Adipose tissue (tissue), 3 donors: ENCODE results near the gene VKORC1L1. TPM values are rescaled to one million over a fixed set of nuclear protein-coding genes. Genes with fewer than 3 reads are reported as not detected.
"Not testable (repeated sequence)": the region's sequence is repeated elsewhere in the genome, so short reads cannot be mapped to it uniquely, and the experiment has no call there.

Experiments used
- H3K27ac ChIP-seq: one replicate; pipeline ENCODE4 v1.5.1; 2013; ENCODE audit warnings: low read depth, low read length
- WGBS, 3 donors: extraction: QIAGEN DNeasy Blood & Tissue Kit; methylation state at CpG; one replicate each; pipeline ENCODE4 v1.1.7; 2013; 5-methylcytosine and 5-hydroxymethylcytosine counted together
- polyA plus RNA-seq, 3 donors: library from polyadenylated mRNA; stranded (reverse); fragments of 200-250 nt; gene quantifications; one replicate each; pipeline ENCODE4 v1.2.3, GENCODE V29; 2013
- donor health status: healthy with polysubstance abuse.
- donor health status: Bipolar disorder and iron deficiency.
- donor health status: healthy.

Gene VKORC1L1
- polyA plus RNA-seq = 10 to 100 TPM; 10.4 to 66.8 (median 21.6) TPM

DNA sequence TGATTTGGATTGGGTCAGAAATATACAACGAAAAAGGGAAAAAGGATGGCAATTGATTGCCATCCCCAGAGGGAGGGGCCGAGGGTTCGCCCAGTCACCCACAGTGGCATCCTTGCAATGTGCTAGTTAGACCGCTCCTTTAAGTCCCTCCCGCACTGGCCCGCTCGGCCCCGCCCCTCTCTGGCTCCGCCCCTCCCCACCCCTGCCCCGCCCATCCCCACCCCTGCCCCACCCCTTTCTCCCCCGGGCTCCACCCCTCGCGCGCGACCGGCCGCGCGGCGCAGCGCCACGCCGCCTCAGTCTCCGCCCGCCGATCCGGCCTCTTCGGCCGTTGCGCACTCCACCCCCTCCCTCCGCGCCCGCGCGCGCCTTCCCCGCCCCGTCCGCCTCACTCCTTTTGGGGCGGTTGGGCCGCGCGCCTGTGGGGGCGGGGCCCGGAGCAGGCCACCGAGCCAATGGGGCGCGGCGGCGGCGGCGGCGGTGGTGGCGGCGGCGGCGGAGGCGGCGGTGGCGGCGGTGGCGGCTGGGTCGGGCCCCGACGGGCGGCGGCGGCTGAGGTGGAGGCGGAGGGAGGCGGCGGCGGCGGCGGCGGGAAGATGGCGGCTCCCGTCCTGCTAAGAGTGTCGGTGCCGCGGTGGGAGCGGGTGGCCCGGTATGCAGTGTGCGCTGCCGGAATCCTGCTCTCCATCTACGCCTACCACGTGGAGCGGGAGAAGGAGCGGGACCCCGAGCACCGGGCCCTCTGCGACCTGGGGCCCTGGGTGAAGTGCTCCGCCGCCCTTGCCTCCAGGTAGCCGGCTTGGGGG, at the start of gene VKORC1L1:
VKORC1L1 (plus strand) TSS at position 299 of the 806 bp plus-strand sequence; CDS start at position 597, 298 bp downstream.
- no peak within 1 kb of the TSS for H3K27ac ChIP-seq
- 0 to 2% (median 0%) methylated on average over 28 to 94 of the region's 94 CpGs for WGBS, 3 donors

DNA sequence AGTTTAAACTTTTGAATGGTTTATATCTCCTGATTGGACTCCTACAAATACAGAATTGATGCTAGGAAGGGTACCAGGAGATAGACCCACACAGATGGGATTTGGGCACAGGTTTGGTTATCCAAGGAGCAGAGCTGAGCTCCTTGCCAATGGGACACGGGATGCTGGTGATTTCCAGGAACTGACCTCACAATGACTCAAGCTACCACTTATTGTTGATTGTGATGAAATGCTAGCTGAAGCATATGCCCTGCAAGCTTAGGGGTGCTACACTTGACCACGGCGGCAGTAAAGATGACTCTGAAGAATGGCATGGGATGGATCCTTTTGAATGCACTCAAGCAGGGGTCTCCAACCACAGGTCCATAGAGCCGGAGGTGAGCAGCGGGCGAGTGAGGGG, 45.5 kb upstream of the VKORC1L1 start:
- WGBS, 3 donors = 93 to 98% (median 96%) methylated on average over 6 of the region's 6 CpGs
- no peak overlapping the region for H3K27ac ChIP-seq

DNA sequence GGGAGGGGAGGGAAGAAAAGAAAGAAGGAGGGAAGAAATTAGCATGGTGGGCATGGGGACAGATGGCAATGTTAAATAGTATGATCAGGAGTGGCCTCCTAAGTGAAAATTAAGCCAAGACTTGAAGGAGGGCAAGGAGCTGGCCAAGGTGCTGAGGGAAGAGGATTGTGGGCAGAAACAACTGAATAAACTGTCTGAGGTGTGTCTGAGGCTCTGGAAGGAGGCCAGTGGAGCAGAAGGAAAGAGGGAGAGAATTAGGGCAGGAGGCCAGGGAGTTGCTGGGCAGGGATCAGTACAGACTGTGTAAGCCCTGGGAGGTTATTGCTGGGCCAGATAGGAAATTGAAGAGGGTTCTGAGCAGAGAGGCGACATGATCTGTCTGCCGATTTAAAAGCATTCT, 40.6 kb upstream of the VKORC1L1 start:
- no peak overlapping the region for H3K27ac ChIP-seq
- 85 to 95% (median 85%) methylated on average over 2 of the region's 2 CpGs for WGBS, 3 donors

- WGBS, 3 donors = 88 to 99% (median 95%) methylated on average over 3 of the region's 3 CpGs
- H3K27ac ChIP-seq = not testable (repeated sequence)
Observed at GRCh38 chr7:65836684-65837083, 36.2 kb upstream of the VKORC1L1 start.

GRCh38 chr7:65837541-65837956, 35.3 kb upstream of the VKORC1L1 start:
- H3K27ac ChIP-seq = not testable (repeated sequence)
- WGBS, 3 donors = 78 to 96% (median 86%) methylated on average over 5 of the region's 5 CpGs

GRCh38 chr7:65839846-65840245, 33.0 kb upstream of the VKORC1L1 start:
- WGBS, 3 donors = 84 to 94% (median 92%) methylated on average over 6 of the region's 6 CpGs

DNA sequence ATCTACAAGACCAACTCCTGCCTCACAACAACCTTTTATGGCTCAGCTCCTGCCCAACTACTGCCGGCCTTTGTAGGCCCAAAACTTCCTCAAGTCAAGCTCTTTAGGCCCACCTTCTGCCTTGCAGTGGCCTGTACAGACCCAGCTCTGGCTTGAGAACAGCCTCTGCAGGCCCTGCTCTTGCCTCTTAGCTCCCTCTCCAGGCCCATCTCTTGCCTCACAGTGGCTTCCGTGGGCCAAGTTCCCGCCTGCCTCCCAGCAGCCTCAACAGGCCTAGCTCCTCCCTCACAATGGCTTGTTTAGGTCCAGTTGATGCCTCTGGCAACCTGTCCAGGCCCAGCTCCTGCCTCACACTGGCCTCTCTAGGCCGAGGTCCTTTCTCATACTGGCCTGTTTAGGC, 32.4 kb upstream of the VKORC1L1 start:
- whole genome bisulfite sequencing, 3 donors = 89 to 99% (median 96%) methylated on average over 4 of the region's 4 CpGs

More at GRCh38 chr7:65839846-65840245, 33.0 kb upstream of the VKORC1L1 start:
- no peak overlapping the region for H3K27ac ChIP-seq

DNA sequence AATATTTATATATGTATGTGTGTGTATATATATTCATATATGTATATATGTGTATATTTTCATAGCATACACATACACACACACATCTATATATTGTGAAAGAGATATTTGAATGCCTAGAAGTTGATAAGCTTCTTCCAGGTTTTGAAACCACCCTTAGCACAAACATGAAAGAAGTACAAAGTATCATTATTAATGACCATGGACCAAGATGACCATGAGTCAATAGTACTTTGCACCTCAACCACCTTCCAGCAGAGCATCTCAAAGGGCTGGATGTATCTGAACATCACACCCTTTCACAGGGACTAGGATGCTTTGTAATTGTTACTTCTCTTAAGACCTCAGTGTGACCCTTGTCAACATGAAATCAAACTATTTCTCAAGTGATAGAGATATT, 29.3 kb upstream of the VKORC1L1 start:
- H3K27ac ChIP-seq = not testable (repeated sequence)

More for the DNA sequence above, 32.4 kb upstream of the VKORC1L1 start:
- no peak overlapping the region for H3K27ac ChIP-seq

DNA sequence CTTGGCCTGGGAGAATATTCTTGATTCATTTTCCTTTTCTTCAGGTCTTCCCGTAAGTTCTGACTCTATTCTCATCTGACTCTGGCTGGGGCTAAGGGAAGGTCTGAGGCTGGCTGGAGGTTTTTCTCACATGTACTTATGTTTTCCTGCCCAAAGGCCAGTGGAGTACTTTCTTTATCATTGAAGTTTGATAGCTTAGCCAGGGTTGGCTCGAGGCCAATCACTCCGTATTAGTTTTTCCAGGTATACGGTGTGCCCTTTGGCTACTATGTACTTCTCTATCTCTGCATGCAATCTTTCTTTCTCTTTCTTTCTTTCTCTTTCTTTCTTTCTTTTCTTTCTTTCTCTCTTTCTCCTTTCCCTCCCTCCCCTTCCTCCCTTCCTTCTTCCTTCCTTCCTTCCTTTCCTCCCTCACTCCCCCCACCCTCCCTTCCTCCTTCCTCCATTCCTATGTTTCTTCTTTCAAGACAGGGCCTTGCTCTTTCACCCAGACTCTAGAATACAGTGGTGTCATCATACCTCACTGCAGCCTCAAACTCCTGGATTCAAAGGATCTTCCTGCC, 26.8 kb upstream of the VKORC1L1 start:
- WGBS, 3 donors = 32 to 69% (median 57%) methylated on average over 4 of the region's 4 CpGs
- H3K27ac ChIP-seq = no peak overlapping the region

- not testable (repeated sequence) for H3K27ac ChIP-seq
- WGBS, 3 donors = 80 to 83% (median 82%) methylated on average over 3 of the region's 3 CpGs
Observed at GRCh38 chr7:65853426-65853825, 19.4 kb upstream of the VKORC1L1 start.

DNA sequence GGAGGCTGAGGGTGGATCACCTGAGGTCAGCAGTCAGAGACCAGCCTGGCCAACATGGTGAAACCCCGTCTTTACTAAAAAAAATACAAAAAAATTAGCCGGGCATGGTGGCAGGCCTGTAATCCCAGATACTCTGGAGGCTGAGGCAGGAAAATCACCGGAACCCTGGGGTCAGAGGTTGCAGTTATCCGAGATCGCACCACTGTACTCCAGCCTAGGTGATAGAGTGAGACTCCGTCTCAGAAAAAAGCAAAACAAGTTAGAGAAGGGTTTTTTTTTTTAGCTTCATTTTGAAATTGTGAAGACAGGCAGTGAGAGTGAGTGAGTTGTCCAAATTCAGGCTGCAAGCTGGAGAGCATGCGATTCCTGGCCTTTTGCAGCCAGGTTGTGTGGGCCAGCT, 19.0 kb upstream of the VKORC1L1 start:
- WGBS, 3 donors = 83 to 89% (median 84%) methylated on average over 7 of the region's 7 CpGs

GRCh38 chr7:65857321-65857894, 15.5 kb upstream of the VKORC1L1 start:
- 55 to 56% (median 56%) methylated on average over 4 of the region's 5 CpGs for WGBS, 3 donors
- not testable (repeated sequence) for H3K27ac ChIP-seq

More for the DNA sequence above, 19.0 kb upstream of the VKORC1L1 start:
- H3K27ac ChIP-seq = not testable (repeated sequence)

DNA sequence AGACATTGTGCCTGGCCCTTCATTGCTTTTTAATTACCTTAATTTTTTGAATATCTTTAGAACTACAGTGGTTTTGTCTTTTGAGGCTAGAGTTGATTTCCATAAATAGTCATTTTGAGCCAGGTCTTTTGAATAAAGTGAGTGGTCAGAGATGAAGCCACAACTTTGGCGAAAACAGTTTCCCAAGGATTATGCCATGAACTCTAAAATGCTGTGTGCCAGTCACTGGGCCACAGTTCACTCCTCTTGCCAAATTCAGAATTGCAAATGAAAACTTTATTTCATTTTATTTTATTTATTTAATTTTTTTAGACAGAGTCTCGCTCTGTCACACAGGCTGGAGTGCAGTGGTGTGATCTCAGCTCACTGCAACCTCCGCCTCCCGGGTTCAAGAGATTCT, 14.2 kb upstream of the VKORC1L1 start:
- H3K27ac ChIP-seq = not testable (repeated sequence)
- 88 to 95% (median 94%) methylated on average over 4 of the region's 4 CpGs for WGBS, 3 donors

GRCh38 chr7:65866244-65866643, 6.6 kb upstream of the VKORC1L1 start:
- WGBS, 3 donors = 57 to 67% (median 61%) methylated on average over 3 of the region's 3 CpGs
- H3K27ac ChIP-seq = not testable (repeated sequence)

DNA sequence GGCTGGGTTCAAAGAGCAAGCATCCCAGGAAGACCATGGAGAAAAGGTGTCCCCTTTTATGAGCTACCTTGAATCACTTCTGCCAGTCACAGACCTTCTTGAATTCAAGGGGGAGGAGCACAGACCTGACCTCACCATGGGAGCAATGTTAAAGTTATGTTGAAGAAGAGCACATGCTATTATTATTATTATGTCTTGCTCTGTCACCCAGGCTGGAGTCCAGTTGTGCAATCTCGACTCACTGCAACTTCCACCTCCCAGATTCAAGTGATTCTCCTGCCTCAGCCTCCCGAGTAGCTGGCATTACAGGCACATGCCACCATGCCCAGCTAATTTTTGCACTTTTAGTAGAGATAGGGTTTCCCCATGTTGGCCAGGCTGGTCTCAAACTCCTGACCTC, 5.2 kb upstream of the VKORC1L1 start:
- not testable (repeated sequence) for H3K27ac ChIP-seq
- WGBS, 3 donors = 77 to 86% (median 79%) methylated on average over 2 of the region's 2 CpGs

GRCh38 chr7:65869312-65869711, 3.6 kb upstream of the VKORC1L1 start:
- WGBS, 3 donors = 47 to 70% (median 56%) methylated on average over 5 of the region's 5 CpGs
- H3K27ac ChIP-seq = not testable (repeated sequence)

DNA sequence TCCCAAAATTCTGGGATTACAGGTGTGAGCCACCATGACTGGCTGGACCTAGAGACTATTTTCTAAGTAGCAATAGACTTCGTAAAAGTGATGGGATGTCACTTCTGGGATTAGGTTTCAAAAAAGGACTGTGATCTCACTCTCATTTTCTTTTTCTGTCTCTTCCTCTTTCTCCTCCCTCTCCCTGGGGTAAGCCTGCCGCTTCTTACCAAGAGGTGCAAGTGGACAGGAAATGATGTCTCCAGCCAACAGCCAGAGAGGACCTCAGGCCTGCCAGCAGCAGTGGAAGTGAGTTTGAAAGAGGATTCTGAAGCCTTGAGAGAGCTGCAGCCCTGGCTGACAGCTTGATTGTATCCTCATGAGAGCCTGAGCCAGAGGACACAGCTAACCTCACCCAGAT, 1.4 kb upstream of the VKORC1L1 start:
- H3K27ac ChIP-seq = not testable (repeated sequence)

DNA sequence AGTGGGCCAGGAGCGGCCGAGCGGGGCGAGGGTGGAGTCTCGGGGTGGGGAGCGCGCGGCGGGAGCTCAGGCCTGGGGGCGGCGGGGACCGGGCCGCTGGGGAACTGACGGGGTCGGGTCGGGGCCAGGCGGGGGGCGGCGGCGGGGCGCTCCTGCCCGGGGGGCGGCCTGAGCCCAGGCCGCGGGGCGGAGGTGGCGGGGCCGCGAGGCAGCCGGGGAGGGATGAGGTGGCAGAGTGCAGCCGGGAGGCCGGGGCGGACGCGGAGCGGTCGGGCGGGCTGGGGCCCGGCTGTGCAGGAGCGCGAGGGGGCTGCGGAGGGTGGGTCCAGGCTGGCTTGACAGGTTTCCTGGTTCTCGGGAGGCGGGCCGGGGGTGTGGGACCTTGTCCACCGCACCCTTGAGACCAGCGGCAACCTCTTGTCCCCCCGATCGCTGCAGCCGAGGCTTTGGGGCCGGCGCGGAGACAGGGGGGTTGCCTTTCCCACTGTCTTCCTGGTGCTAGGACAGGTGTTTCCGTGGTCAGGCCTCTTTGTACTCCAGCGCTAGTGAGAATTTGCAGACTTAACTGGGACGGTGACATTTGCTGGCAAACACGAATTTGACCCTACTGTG, 814 bp downstream of the VKORC1L1 start:
- WGBS, 3 donors = 1% methylated on average over 17 to 57 of the region's 57 CpGs
- H3K27ac ChIP-seq = not testable (repeated sequence)

More for the DNA sequence above, 1.4 kb upstream of the VKORC1L1 start:
- 18 to 64% (median 29%) methylated on average over 2 of the region's 2 CpGs for WGBS, 3 donors

GRCh38 chr7:65875715-65876114, 2.8 kb downstream of the VKORC1L1 start:
- 59 to 78% (median 64%) methylated on average over 4 of the region's 4 CpGs for WGBS, 3 donors
- H3K27ac ChIP-seq = not testable (repeated sequence)
